GM12873 (cell line): ENCODE results near the gene CLDN7.

ENCODE experiments used
- CTCF ChIP-seq: IDR thresholded peaks from 2 replicates; pipeline ENCODE4 v1.5.1; 2012; ENCODE audit warnings: low read depth, mild to moderate bottlenecking, moderate library complexity, low read length, control low read depth; ENCODE audit not compliant: insufficient read depth; ENCODE audit errors: missing control alignments

Gene CLDN7

GRCh38 chr17:7304179-7304578, 41.9 kb upstream of the CLDN7 start:
- no peak for TF ChIP-seq CTCF

DNA sequence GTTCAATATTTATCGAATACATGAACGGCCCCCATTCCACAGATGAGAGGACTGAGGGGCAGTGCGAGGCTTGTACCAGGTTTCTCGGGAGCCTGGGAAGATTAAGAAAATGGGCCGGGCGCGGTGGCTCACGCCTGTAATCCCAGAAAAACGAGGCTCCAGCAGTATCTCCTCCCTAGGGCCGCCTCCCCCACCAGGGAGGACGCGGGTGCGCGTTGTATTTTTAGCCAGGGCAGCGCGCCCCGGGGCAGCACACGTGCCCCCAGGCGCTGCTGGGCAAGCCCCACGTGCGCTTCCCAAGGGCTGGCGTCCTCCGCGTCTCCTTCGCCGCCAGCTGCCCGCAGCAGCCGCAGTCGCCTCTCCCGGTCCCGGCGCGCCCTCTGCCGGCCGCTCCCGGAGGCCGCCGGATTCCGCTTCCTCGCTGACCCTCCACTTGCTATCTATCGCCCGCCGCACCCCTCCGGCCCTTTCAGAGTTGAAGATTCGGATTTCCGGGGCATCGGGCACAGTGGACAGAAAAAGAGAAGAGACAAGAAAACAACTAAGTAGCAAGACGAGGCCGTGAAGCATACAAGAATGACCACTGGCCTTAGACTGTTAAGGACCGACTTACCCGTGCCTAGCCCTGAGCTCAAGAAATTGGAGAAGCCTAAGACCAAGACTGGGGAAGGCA, 34.0 kb upstream of the CLDN7 start:
- TF ChIP-seq CTCF, result peak; percentile 82

DNA sequence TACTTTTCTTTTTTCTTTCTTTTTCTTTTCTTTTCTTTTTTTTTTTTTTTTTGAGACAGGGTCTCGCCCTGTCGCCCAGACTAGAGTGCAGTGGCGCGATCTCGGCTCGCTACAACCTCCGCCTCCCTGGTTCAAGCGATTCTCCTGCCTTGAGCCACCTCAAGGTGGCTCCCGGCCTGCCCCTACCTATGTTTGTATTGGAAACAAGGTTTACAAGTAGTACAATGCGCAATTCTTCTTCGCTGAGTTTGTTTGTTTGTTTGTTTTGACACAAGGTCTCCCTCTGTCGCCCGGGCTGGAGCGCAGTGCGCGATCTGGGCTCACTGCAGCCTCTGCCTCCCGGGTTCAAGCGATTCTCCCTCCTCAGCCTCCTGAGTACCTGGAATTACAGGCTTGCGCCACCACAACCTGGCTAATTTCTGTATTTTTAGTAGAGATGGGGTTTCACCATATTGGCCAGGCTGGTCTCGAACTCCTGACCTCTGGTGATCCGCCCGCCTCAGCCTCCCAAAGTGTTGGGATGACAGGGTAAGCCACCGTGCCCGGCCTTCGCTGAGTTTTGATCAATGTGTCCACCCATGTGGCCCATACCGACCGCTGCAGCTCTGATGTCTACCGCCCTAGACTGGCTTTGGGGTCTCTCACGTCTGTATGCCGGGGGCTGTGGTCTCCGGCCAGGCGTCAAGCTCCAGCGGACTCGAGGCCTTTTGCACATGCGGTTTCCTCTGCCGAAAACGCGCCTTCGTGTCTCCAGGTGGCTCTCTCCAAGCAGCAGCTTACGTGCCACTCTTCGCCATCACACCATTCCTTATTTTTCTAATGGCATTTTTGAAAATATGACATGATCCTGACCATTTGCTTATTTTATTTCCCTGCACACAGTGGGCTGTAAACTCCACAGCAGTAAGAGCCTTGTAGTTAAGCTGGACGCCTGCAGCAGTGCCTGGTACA, 33.2 kb upstream of the CLDN7 start:
- no peak for TF ChIP-seq CTCF

- no peak for TF ChIP-seq CTCF
Observed at GRCh38 chr17:7294614-7295153, 32.4 kb upstream of the CLDN7 start, which contains the start of gene YBX2. TSS of gene YBX2 (minus strand) at chr17:7294639. CDS start at chr17:7294500, 139 bp downstream.

GRCh38 chr17:7293816-7294613, 31.7 kb upstream of the CLDN7 start:
- no peak for TF ChIP-seq CTCF

- TF ChIP-seq CTCF, result no peak
Observed at GRCh38 chr17:7293159-7293558, 30.9 kb upstream of the CLDN7 start.

- no peak for TF ChIP-seq CTCF
Observed at GRCh38 chr17:7292729-7293128, 30.5 kb upstream of the CLDN7 start.
